IMR-90 (cell line): ENCODE data around the gene PDLIM5. TPM values are rescaled to one million over a fixed set of nuclear protein-coding genes. Genes with fewer than 3 reads are reported as not detected.

Experiments used
- ATAC-seq: fragments of 200-7000 bp; cut with Tn5 transposase; 2 replicates; pipeline ENCODE4 v1.9.1; 2020; ENCODE audit warnings: low read depth, mild to moderate bottlenecking, moderate library complexity
- BruUV-seq: library from RNA; stranded (reverse); fragments of 400-500 nt; replicated peaks from 2 replicates; lab custom pipeline; 2021; lab: Mats Ljungman, UMichigan
- CTCF ChIA-PET: fragments of 300-600 bp; formaldehyde crosslinking; extraction: SDS; loops from one replicate; lab custom pipeline; 2021; ENCODE audit warnings: antibody characterized with exemption; lab: Yijun Ruan, JAX
- POLR2A ChIA-PET: fragments of 300-600 bp; sonication (Branson Sonifier 250); formaldehyde crosslinking; loops from one replicate; lab custom pipeline; 2022; ENCODE audit warnings: antibody characterized with exemption; ENCODE audit not compliant: unreplicated experiment; lab: Charles Lee
- DNase-seq: peaks from one replicate; pipeline ENCODE4 v3.0.0; 2013
- H2AFZ ChIP-seq: replicated peaks from 2 replicates; pipeline ENCODE3; 2013; ENCODE audit warnings: low read length, mild to moderate bottlenecking; ENCODE audit not compliant: poor library complexity
- H2AK5ac ChIP-seq: 2 replicates; pipeline ENCODE4 v1.6.1; 2013; ENCODE audit warnings: low read depth, low read length, inconsistent platforms
- H2AK9ac ChIP-seq: replicated peaks from 2 replicates; pipeline ENCODE3; 2013; ENCODE audit warnings: mild to moderate bottlenecking, low read depth, low read length, moderate library complexity; ENCODE audit not compliant: poor library complexity
- H2BK120ac ChIP-seq: 2 replicates; pipeline ENCODE4 v1.6.1; 2013; ENCODE audit warnings: low read depth, low read length, inconsistent platforms
- H2BK15ac ChIP-seq: 3 replicates; pipeline ENCODE4 v1.6.1; 2013; ENCODE audit warnings: low read depth, low read length, inconsistent platforms
- H2BK20ac ChIP-seq: 2 replicates; pipeline ENCODE4 v1.6.1; 2013; ENCODE audit warnings: low read depth, mild to moderate bottlenecking, inconsistent platforms, low read length, moderate library complexity
- H2BK5ac ChIP-seq: 2 replicates; pipeline ENCODE4 v1.6.1; 2013; ENCODE audit warnings: mild to moderate bottlenecking, low read depth, low read length, inconsistent platforms; ENCODE audit not compliant: poor library complexity, severe bottlenecking
- H3K14ac ChIP-seq: replicated peaks from 2 replicates; pipeline ENCODE4 v1.6.1; 2013; ENCODE audit warnings: low read depth, low read length, inconsistent platforms
- H3K18ac ChIP-seq: 2 replicates; pipeline ENCODE4 v1.6.1; 2013; ENCODE audit warnings: low read depth, low read length, control low read depth
- H3K23ac ChIP-seq: 2 replicates; pipeline ENCODE4 v1.6.1; 2013; ENCODE audit warnings: low read depth, low read length, inconsistent platforms
- H3K27ac ChIP-seq: 2 replicates; pipeline ENCODE4 v1.5.1; 2013; ENCODE audit warnings: mild to moderate bottlenecking, control low read depth, low read length; ENCODE audit not compliant: insufficient read depth
- H3K27me3 ChIP-seq: 2 replicates; pipeline ENCODE4 v1.6.1; 2013; ENCODE audit warnings: low read length; ENCODE audit not compliant: control insufficient read depth, insufficient read depth
- H3K36me3 ChIP-seq: 2 replicates; pipeline ENCODE4 v1.6.1; 2013; ENCODE audit warnings: low read length, mixed read lengths; ENCODE audit not compliant: control insufficient read depth, insufficient read depth
- H3K4ac ChIP-seq: 2 replicates; pipeline ENCODE4 v1.6.1; 2013; ENCODE audit warnings: low read depth, low read length, inconsistent platforms
- H3K4me1 ChIP-seq: 2 replicates; pipeline ENCODE4 v1.6.1; 2013; ENCODE audit warnings: low read length, mixed read lengths; ENCODE audit not compliant: control insufficient read depth, insufficient read depth
- H3K4me2 ChIP-seq: 2 replicates; pipeline ENCODE4 v1.6.1; 2013; ENCODE audit warnings: low read depth, mild to moderate bottlenecking, control low read depth, low read length, moderate library complexity
- H3K4me3 ChIP-seq: 2 replicates; pipeline ENCODE4 v1.5.1; 2013; ENCODE audit warnings: low read depth, mild to moderate bottlenecking, control low read depth, low read length, moderate library complexity; ENCODE audit not compliant: insufficient read depth
- H3K56ac ChIP-seq: 2 replicates; pipeline ENCODE4 v1.6.1; 2013; ENCODE audit warnings: low read length, inconsistent platforms; ENCODE audit not compliant: insufficient read depth; ENCODE audit errors: extremely low read depth
- H3K79me1 ChIP-seq, 2 experiments: 2 replicates each; pipeline ENCODE4 v1.6.1; 2013; ENCODE audit warnings: low read length in 2 of 2, inconsistent platforms in 1 of 2, low read depth in 1 of 2
- H3K9ac ChIP-seq: 2 replicates; pipeline ENCODE4 v1.6.1; 2013; ENCODE audit warnings: low read depth, low read length, control low read depth
- H3K9me1 ChIP-seq: 2 replicates; pipeline ENCODE4 v1.6.1; 2013; ENCODE audit warnings: low read length, inconsistent platforms; ENCODE audit not compliant: insufficient read depth
- H3K9me3 ChIP-seq: 2 replicates; pipeline ENCODE4 v1.6.1; 2013; ENCODE audit warnings: low read length; ENCODE audit not compliant: control insufficient read depth, insufficient read depth
- H4K20me1 ChIP-seq: 2 replicates; pipeline ENCODE4 v1.6.1; 2013; ENCODE audit warnings: low read length, inconsistent platforms; ENCODE audit not compliant: insufficient read depth
- H4K5ac ChIP-seq: 2 replicates; pipeline ENCODE4 v1.6.1; 2013; ENCODE audit warnings: mild to moderate bottlenecking, low read depth, low read length, control low read depth
- H4K8ac ChIP-seq, 2 experiments: 2 replicates each; pipeline ENCODE4 v1.6.1; 2013; ENCODE audit warnings: low read depth in 2 of 2, low read length in 2 of 2, control low read depth in 1 of 2, inconsistent platforms in 1 of 2
- H4K91ac ChIP-seq: 2 replicates; pipeline ENCODE4 v1.6.1; 2013; ENCODE audit warnings: low read depth, low read length, inconsistent platforms; ENCODE audit not compliant: insufficient read depth
- BHLHE40 ChIP-seq: fragments of 150-350 bp; IDR thresholded peaks from 2 replicates; pipeline ENCODE4 v1.6.1; 2016; ENCODE audit warnings: mild to moderate bottlenecking, low read depth, low read length
- CEBPB ChIP-seq: IDR thresholded peaks from 2 replicates; pipeline ENCODE4 v1.6.1; 2012; ENCODE audit warnings: low read depth, low read length, improper control_type of control experiment
- CHD1 ChIP-seq: IDR thresholded peaks from 2 replicates; pipeline ENCODE4 v1.6.1; 2012; ENCODE audit warnings: low read depth, low read length, improper control_type of control experiment
- FOS ChIP-seq: fragments of 150-350 bp; IDR thresholded peaks from 2 replicates; pipeline ENCODE4 v1.6.1; 2016; ENCODE audit warnings: low read depth, low read length
- MAFK ChIP-seq: IDR thresholded peaks from 2 replicates; pipeline ENCODE4 v1.6.1; 2012; ENCODE audit warnings: low read depth, low read length, improper control_type of control experiment
- MAZ ChIP-seq: IDR thresholded peaks from 2 replicates; pipeline ENCODE4 v1.6.1; 2012; ENCODE audit warnings: low read depth, mild to moderate bottlenecking, low read length, improper control_type of control experiment, moderate library complexity, borderline replicate concordance
- MXI1 ChIP-seq: IDR thresholded peaks from 2 replicates; pipeline ENCODE4 v1.6.1; 2012; ENCODE audit warnings: low read depth, mild to moderate bottlenecking, low read length, moderate library complexity, borderline replicate concordance
- NFE2L2 ChIP-seq: fragments of 150-350 bp; IDR thresholded peaks from 2 replicates; pipeline ENCODE4 v1.6.1; 2016; ENCODE audit warnings: low read depth, mild to moderate bottlenecking, low read length
- POLR2A ChIP-seq: IDR thresholded peaks from 2 replicates; pipeline ENCODE4 v1.6.1; 2012; ENCODE audit warnings: mild to moderate bottlenecking, low read depth, low read length
- RCOR1 ChIP-seq: IDR thresholded peaks from 2 replicates; pipeline ENCODE4 v1.6.1; 2012; ENCODE audit warnings: mild to moderate bottlenecking, low read length, improper control_type of control experiment; ENCODE audit not compliant: insufficient replicate concordance
- RFX5 ChIP-seq: IDR thresholded peaks from 2 replicates; pipeline ENCODE4 v1.8.0; 2012; ENCODE audit warnings: low read depth, mild to moderate bottlenecking, low read length, moderate library complexity
- SMC3 ChIP-seq: fragments of 150-350 bp; IDR thresholded peaks from 2 replicates; pipeline ENCODE4 v1.6.1; 2016; ENCODE audit warnings: low read depth, mild to moderate bottlenecking, antibody characterized with exemption, low read length, moderate library complexity
- WGBS, 2 experiments: methylation state at CpG; one replicate each; pipeline versions ENCODE4 v1.1.5 to v1.1.7; 2013; ENCODE audit warnings: missing lambda C conversion rate in 2 of 2; ENCODE audit not compliant: insufficient read length in 1 of 2; ENCODE audit errors: extremely low coverage in 2 of 2; 5-methylcytosine and 5-hydroxymethylcytosine counted together
- dilution Hi-C: fragments of 300-500 bp; cut with HindIII; formaldehyde crosslinking; loops from one replicate; pipeline ENCODE4 v1.14.3; 2018; ENCODE audit warnings: low sequenced_read_pairs; ENCODE audit not compliant: unreplicated experiment
- in situ Hi-C: fragments of 300-500 bp; cut with MboI; formaldehyde crosslinking; loops from 3 replicates; pipeline ENCODE4 v1.14.3; 2019; ENCODE audit warnings: low sequenced_read_pairs, inconsistent platforms, mixed read lengths
- intact Hi-C: fragments of 100-400 bp; cut with micrococcal nuclease; formaldehyde crosslinking; loops from 2 replicates; pipeline ENCODE4 v1.10.0; 2022
- polyA plus RNA-seq, 3 experiments: library from polyadenylated mRNA; depleted of rRNA; stranded (reverse); fragments of >200 nt; gene quantifications; 2 replicates each; pipeline ENCODE4 v1.2.3, GENCODE V29; 2012; ENCODE audit warnings: low replicate concordance in 1 of 3
- total RNA-seq: library from RNA; depleted of rRNA; stranded (reverse); fragments of >200 nt; gene quantifications from 2 replicates; pipeline ENCODE4 v1.2.3, GENCODE V29; 2012
- TF ChIP-seq, protein P1 (sequence below): fragments of 150-350 bp; IDR thresholded peaks from 2 replicates; pipeline ENCODE4 v1.6.1; 2017; ENCODE audit warnings: mild to moderate bottlenecking, antibody characterized with exemption, low read length, low read depth
- TF ChIP-seq, protein P2 (sequence below): fragments of 150-350 bp; IDR thresholded peaks from 2 replicates; pipeline ENCODE4 v1.6.1; 2016; ENCODE audit warnings: low read depth, mild to moderate bottlenecking, low read length, moderate library complexity, borderline replicate concordance
- TF ChIP-seq, protein P3 (sequence below): conservative IDR thresholded peaks from 2 replicates; pipeline ENCODE4 v1.5.1; 2012; ENCODE audit warnings: mild to moderate bottlenecking, low read depth, low read length, improper control_type of control experiment

Gene PDLIM5
- total and polyA plus RNA-seq, 2 of the 4 experiments (the other 2 are of a cell fraction) = 96.5 to 188 TPM

DNA sequence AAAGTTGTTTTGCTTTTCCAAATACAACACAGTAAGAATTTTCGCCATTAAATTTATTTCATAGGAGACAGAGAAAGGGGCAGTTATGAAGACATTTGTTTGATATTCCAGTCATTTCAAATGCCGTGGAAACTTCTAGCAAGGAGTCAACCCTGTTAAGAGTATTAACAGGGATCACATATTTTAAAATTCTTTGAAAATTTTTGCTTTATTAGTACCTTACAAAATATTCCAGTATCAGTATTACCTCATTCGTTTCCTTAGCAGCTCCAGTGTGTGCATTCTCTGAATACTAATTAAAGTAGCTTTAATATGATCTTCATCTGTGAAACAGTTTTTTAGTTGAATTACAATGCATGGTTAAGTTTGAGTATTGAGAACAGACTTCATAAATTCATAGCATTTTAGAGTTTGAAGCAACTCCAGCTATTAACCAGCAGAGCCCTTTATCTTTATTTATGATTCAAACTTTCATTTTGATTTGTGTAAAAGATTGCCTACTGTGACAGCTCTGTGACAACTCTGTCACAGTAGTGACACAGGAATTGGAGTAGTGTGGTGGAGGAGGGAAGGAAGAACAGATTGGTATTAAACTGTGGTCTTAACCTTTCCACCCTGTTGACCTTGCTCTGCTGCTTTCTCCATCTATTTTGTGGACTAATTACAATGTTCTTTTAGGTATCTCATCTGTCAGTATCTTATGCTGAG lies 86.3 kb downstream of the PDLIM5 start:
- H3K9me1 ChIP-seq = peaks cover 10% of the 10 kb centered on the region
- TF ChIP-seq MXI1 (no peak), BHLHE40 (no peak), CEBPB (no peak), SMC3 (no peak), MAZ (no peak), POLR2A (no peak), NFE2L2 (no peak), FOS (no peak), RFX5 (no peak), RCOR1 (no peak), MAFK (no peak), CHD1 (no peak)
- TF ChIP-seq, protein P1, sequence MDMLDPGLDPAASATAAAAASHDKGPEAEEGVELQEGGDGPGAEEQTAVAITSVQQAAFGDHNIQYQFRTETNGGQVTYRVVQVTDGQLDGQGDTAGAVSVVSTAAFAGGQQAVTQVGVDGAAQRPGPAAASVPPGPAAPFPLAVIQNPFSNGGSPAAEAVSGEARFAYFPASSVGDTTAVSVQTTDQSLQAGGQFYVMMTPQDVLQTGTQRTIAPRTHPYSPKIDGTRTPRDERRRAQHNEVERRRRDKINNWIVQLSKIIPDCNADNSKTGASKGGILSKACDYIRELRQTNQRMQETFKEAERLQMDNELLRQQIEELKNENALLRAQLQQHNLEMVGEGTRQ = no peak
- TF ChIP-seq, protein P2, sequence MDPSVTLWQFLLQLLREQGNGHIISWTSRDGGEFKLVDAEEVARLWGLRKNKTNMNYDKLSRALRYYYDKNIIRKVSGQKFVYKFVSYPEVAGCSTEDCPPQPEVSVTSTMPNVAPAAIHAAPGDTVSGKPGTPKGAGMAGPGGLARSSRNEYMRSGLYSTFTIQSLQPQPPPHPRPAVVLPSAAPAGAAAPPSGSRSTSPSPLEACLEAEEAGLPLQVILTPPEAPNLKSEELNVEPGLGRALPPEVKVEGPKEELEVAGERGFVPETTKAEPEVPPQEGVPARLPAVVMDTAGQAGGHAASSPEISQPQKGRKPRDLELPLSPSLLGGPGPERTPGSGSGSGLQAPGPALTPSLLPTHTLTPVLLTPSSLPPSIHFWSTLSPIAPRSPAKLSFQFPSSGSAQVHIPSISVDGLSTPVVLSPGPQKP = no peak
- TF ChIP-seq, protein P3, sequence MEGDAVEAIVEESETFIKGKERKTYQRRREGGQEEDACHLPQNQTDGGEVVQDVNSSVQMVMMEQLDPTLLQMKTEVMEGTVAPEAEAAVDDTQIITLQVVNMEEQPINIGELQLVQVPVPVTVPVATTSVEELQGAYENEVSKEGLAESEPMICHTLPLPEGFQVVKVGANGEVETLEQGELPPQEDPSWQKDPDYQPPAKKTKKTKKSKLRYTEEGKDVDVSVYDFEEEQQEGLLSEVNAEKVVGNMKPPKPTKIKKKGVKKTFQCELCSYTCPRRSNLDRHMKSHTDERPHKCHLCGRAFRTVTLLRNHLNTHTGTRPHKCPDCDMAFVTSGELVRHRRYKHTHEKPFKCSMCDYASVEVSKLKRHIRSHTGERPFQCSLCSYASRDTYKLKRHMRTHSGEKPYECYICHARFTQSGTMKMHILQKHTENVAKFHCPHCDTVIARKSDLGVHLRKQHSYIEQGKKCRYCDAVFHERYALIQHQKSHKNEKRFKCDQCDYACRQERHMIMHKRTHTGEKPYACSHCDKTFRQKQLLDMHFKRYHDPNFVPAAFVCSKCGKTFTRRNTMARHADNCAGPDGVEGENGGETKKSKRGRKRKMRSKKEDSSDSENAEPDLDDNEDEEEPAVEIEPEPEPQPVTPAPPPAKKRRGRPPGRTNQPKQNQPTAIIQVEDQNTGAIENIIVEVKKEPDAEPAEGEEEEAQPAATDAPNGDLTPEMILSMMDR = no peak

More for the DNA sequence above, 86.3 kb downstream of the PDLIM5 start:
- H2AK9ac ChIP-seq = no peak overlapping the region
- peaks cover 47 to 58% of the 10 kb centered on the region in 2 experiments for H3K79me1 ChIP-seq
- no peak overlapping the region for H3K27ac ChIP-seq
- peak overlapping the region in 1 of 2 experiments; percentile 40; a peak in 1 of 4 replicates for H4K8ac ChIP-seq
- H3K4me1 ChIP-seq = peaks cover 5% of the 10 kb centered on the region; the same call in 1 of the 2 replicates
- ATAC-seq (no peak), DNase-seq (no peak)
- H3K14ac ChIP-seq = 0 out of 2 replicates have a peak overlapping the region, but pooled peaks have one; percentile 10
- H3K27me3 ChIP-seq = no peaks in the 10 kb centered on the region
- no peak overlapping the region for H3K9ac ChIP-seq
- H4K5ac ChIP-seq = no peak overlapping the region
- no TSS peak for BruUV-seq
- H2BK5ac ChIP-seq = no peak overlapping the region
- no CpG with 5 or more reads among the region's 3 CpGs for WGBS, 2 experiments
- no peak overlapping the region for H3K18ac ChIP-seq
- dilution Hi-C loops (no loop called here), in situ Hi-C loops (no loop called here), intact Hi-C loops (no loop called here)
- ChIA-PET POLR2A (no interaction called here), CTCF (no interaction called here)
- H2BK15ac ChIP-seq = 0 out of 3 replicates have a peak overlapping the region, but pooled peaks have one; percentile 32
- peaks cover 10% of the 10 kb centered on the region; the same call in 1 of the 2 replicates for H4K20me1 ChIP-seq
- no peaks in the 10 kb centered on the region for H3K36me3 ChIP-seq
- no peak overlapping the region for H2BK120ac ChIP-seq
- no peak overlapping the region for H2BK20ac ChIP-seq
- no peak overlapping the region for H3K4me3 ChIP-seq
- H3K4me2 ChIP-seq = peak overlapping the region; percentile 57; the same call in 1 of the 2 replicates
- no peaks in the 10 kb centered on the region for H3K9me3 ChIP-seq
- H3K4ac ChIP-seq = no peak overlapping the region
- H4K91ac ChIP-seq = no peak overlapping the region
- no peak overlapping the region for H2AFZ ChIP-seq
- H3K23ac ChIP-seq = peak overlapping the region; percentile 31; the same call in 1 of the 2 replicates
- H3K56ac ChIP-seq = no peak overlapping the region
- no peak overlapping the region for H2AK5ac ChIP-seq
